Keratinocyte (primary cell): Measurements from ENCODE around the gene LRP3. TPM values are rescaled to one million over a fixed set of nuclear protein-coding genes. Genes with fewer than 3 reads are reported as not detected.
A peak's percentile ranks its signal among the peaks of the same experiment; 100 is the strongest.

Experiments
- DNase-seq: peaks from one replicate; pipeline ENCODE4 v3.0.0-alpha.2; 2011; ENCODE audit warnings: low read depth, missing footprints, low spot score
- FAIRE-seq: peaks from 2 replicates; lab custom pipeline; 2011; peaks lifted over from hg19 to GRCh38; lab: Jason Lieb, UNC
- H2AFZ ChIP-seq: 2 replicates; pipeline ENCODE4 v1.6.0; 2012; ENCODE audit warnings: low read length, control low read depth, inconsistent platforms; ENCODE audit not compliant: control insufficient read depth
- H3K27ac ChIP-seq: 2 replicates; pipeline ENCODE4 v1.5.1; 2011; ENCODE audit warnings: low read length; ENCODE audit not compliant: control insufficient read depth, insufficient read depth
- H3K27me3 ChIP-seq: 3 replicates; pipeline ENCODE4 v1.6.0; 2011; ENCODE audit warnings: low read length; ENCODE audit not compliant: control insufficient read depth, insufficient read depth; ENCODE audit errors: extremely low read depth
- H3K36me3 ChIP-seq, 2 experiments: 2 replicates in 1 of 2; 3 replicates in 1 of 2; pipeline ENCODE4 v1.5.1; 2011; ENCODE audit warnings: low read length in 2 of 2, mild to moderate bottlenecking in 1 of 2; ENCODE audit not compliant: control insufficient read depth in 2 of 2, insufficient read depth in 2 of 2; ENCODE audit errors: extremely low read depth in 1 of 2
- H3K4me1 ChIP-seq: 3 replicates; pipeline ENCODE4 v1.5.1; 2011; ENCODE audit warnings: low read length; ENCODE audit not compliant: control insufficient read depth, insufficient read depth; ENCODE audit errors: extremely low read depth
- H3K4me2 ChIP-seq: 3 replicates; pipeline ENCODE4 v1.6.0; 2011; ENCODE audit warnings: low read depth, low read length; ENCODE audit not compliant: control insufficient read depth, insufficient read depth; ENCODE audit errors: extremely low read depth
- H3K4me3 ChIP-seq, 3 experiments: fragments of 200-600 bp in 1 of 3; sonication (generic) in 1 of 3; 2 replicates in 2 of 3; 3 replicates in 1 of 3; pipeline ENCODE4 v1.5.1; 2011 to 2016; ENCODE audit warnings: low read length in 3 of 3, mild to moderate bottlenecking in 3 of 3, control low read depth in 2 of 3, inconsistent platforms in 1 of 3, low read depth in 1 of 3, mixed read lengths in 1 of 3, mixed run types in 1 of 3, moderate library complexity in 1 of 3; ENCODE audit not compliant: control insufficient read depth in 2 of 3, insufficient read depth in 2 of 3; ENCODE audit errors: extremely low read depth in 1 of 3
- H3K79me2 ChIP-seq: 2 replicates; pipeline ENCODE4 v1.6.0; 2012; ENCODE audit warnings: low read length; ENCODE audit not compliant: control insufficient read depth, insufficient read depth
- H3K9ac ChIP-seq: 3 replicates; pipeline ENCODE4 v1.6.0; 2011; ENCODE audit warnings: low read length; ENCODE audit not compliant: control insufficient read depth, insufficient read depth; ENCODE audit errors: extremely low read depth
- H3K9me1 ChIP-seq: 3 replicates; pipeline ENCODE4 v1.6.0; 2011; ENCODE audit warnings: low read length; ENCODE audit not compliant: control insufficient read depth, insufficient read depth; ENCODE audit errors: extremely low read depth
- H3K9me3 ChIP-seq: 2 replicates; pipeline ENCODE4 v1.5.1; 2012; ENCODE audit warnings: low read depth, low read length; ENCODE audit not compliant: control insufficient read depth
- H4K20me1 ChIP-seq: 3 replicates; pipeline ENCODE4 v1.6.0; 2011; ENCODE audit warnings: low read length; ENCODE audit not compliant: control insufficient read depth, insufficient read depth; ENCODE audit errors: extremely low read depth
- EZH2 ChIP-seq: IDR thresholded peaks from one replicate; pipeline ENCODE4 v1.6.1; 2012; ENCODE audit warnings: inconsistent platforms, mild to moderate bottlenecking, low read length, moderate library complexity
- dilution Hi-C: fragments of 300-500 bp; cut with MboI; formaldehyde crosslinking; loops from one replicate; pipeline ENCODE4 v1.7.0; 2020; ENCODE audit warnings: low sequenced_read_pairs; ENCODE audit not compliant: extremely low pct_ligation_motif_present
- polyA plus RNA-seq, 5 experiments: library from polyadenylated mRNA; depleted of rRNA in 3 of 5; stranded (reverse) in 3 of 5; stranded (forward) in 1 of 5; unstranded in 1 of 5; fragments of >200 nt; gene quantifications; 1 replicate in 1 of 5; 2 replicates in 3 of 5; 3 replicates in 1 of 5; pipeline versions ENCODE4 v1.2.1 to v1.2.3, GENCODE V29; 2011 to 2012; ENCODE audit warnings: missing spikeins in 2 of 5, low read depth in 1 of 5, low replicate concordance in 1 of 5
- TF ChIP-seq, protein P1 (sequence below), 3 experiments: IDR thresholded peaks in 1 of 3; conservative IDR thresholded peaks in 1 of 3; optimal IDR thresholded peaks in 1 of 3; 2 replicates in 2 of 3; 3 replicates in 1 of 3; pipeline versions ENCODE3 to v1.5.1; 2011; ENCODE audit warnings: low read length in 3 of 3, mild to moderate bottlenecking in 3 of 3, moderate library complexity in 2 of 3, control low read depth in 1 of 3, inconsistent platforms in 1 of 3; ENCODE audit not compliant: insufficient read depth in 2 of 3; ENCODE audit errors: extremely low read depth in 1 of 3

The LRP3 gene
- polyA plus RNA-seq, 1 donor (not counting 4 experiments of a cell fraction or from before 2014, with no cell fraction given), result 5.0 TPM

DNA sequence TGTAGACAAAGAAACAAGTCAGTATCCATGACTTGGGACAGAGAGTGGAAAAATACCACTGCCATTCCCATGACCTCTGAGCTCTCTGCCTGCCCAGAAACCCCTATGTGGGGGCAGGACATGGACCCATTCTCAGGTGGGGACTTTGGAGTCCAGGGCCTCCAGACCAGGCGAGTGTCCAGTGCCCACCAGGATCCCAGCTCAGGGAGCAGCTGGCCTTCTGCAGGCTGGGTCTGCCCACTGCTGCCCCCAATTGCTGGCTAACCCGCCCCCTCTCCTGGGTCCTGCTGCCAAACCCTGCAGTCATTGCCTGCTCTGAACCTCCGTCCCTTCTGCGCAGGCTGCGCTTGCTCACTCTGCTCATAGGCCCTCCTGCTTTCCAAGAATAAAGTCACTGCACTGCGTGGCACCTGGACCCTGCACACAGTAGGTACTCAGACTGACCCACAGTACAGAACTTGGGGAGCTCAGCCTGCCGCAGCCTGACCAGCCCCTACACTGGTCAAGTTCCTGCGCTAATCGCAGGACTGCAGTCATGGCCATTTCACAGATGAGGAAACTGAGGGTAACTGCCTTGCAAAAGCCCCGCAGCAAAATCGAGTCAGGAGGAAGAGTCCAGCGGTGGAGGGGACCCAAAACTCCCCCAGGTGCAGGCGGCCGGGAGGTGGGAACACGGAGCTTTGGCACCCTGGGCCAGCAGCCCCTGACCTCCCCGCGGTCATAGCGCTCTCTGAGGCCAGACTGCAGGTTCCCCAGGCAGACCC, 30.7 kb downstream of the LRP3 start:
- peaks cover 50% of the 10 kb centered on the region for H3K27me3 ChIP-seq
- H3K4me1 ChIP-seq, result no peaks in the 10 kb centered on the region
- H4K20me1 ChIP-seq, result no peaks in the 10 kb centered on the region
- peaks cover 2% of the 10 kb centered on the region for H3K9me3 ChIP-seq
- FAIRE-seq, result no peak
- H3K4me3 ChIP-seq, result no peak overlapping the region
- no peak for DNase-seq
- H3K36me3 ChIP-seq, result no peaks in the 10 kb centered on the region
- dilution Hi-C loops, result no loop called here
- peak; percentile 91 for TF ChIP-seq EZH2
- TF ChIP-seq, protein P1, sequence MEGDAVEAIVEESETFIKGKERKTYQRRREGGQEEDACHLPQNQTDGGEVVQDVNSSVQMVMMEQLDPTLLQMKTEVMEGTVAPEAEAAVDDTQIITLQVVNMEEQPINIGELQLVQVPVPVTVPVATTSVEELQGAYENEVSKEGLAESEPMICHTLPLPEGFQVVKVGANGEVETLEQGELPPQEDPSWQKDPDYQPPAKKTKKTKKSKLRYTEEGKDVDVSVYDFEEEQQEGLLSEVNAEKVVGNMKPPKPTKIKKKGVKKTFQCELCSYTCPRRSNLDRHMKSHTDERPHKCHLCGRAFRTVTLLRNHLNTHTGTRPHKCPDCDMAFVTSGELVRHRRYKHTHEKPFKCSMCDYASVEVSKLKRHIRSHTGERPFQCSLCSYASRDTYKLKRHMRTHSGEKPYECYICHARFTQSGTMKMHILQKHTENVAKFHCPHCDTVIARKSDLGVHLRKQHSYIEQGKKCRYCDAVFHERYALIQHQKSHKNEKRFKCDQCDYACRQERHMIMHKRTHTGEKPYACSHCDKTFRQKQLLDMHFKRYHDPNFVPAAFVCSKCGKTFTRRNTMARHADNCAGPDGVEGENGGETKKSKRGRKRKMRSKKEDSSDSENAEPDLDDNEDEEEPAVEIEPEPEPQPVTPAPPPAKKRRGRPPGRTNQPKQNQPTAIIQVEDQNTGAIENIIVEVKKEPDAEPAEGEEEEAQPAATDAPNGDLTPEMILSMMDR (optimal IDR thresholded peaks at IDR 0.05 in 1 of 3, IDR thresholded peaks at IDR 0.05 in 1 of 3, conservative IDR thresholded peaks at IDR 0.05 in 1 of 3; ENCODE audit: extremely low read depth in 1 of 3, insufficient read depth in 2 of 3, low read length in 3 of 3), result no peak
- no peaks in the 10 kb centered on the region for H3K79me2 ChIP-seq
- no peak overlapping the region for H3K9ac ChIP-seq
- no peak overlapping the region for H3K27ac ChIP-seq
- no peaks in the 10 kb centered on the region for H3K9me1 ChIP-seq
- no peak overlapping the region for H2AFZ ChIP-seq
- H3K4me2 ChIP-seq, result no peak overlapping the region

DNA sequence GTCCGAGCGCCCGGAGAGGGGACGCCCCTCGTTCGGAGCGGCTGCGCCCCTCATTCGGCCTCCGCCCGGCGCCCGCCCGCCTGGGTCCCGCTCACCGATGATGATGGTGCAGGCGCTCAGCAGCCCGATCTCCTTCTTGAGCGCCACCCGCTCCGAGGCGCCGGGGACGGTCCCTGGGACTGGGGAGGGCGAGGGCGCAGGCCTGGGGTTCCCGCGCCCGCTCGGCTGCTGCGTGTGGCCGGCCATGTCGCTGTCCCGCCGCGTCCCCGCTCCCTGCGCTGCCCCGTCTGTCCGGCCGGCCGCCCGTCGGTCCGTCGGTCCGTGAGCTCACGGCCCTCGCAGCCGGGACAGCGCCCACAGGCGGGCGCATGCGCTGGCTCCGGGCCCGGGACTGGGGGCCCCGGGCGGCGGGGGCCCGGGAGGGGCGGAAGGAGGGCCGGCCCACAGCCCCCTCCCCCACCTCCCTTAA, 31.4 kb downstream of the LRP3 start, which contains the start of gene SLC7A10:
Gene SLC7A10 (minus strand): TSS at position 393 of the 469 bp plus-strand sequence. CDS start 147 bp downstream, at position 246.
- FAIRE-seq (no peak), DNase-seq (no peak)
- Histone ChIP-seq H3K27ac (no peak within 1 kb of the TSS), H3K36me3 (no peaks in the 10 kb centered on the region), H3K9me1 (no peaks in the 10 kb centered on the region), H3K9me3 (peaks cover 2% of the 10 kb centered on the region), H3K4me2 (peak within 1 kb of the TSS; percentile 16), H4K20me1 (no peaks in the 10 kb centered on the region), H3K79me2 (no peaks in the 10 kb centered on the region), H3K4me1 (no peaks in the 10 kb centered on the region), H3K9ac (no peak within 1 kb of the TSS), H3K4me3 (peak within 1 kb of the TSS in 1 of 3 experiments; percentile 4), H2AFZ (no peak within 1 kb of the TSS), H3K27me3 (peaks cover 50% of the 10 kb centered on the region)
- TF ChIP-seq, protein P1 (optimal IDR thresholded peaks at IDR 0.05 in 1 of 3, IDR thresholded peaks at IDR 0.05 in 1 of 3, conservative IDR thresholded peaks at IDR 0.05 in 1 of 3; ENCODE audit: extremely low read depth in 1 of 3, insufficient read depth in 2 of 3, low read length in 3 of 3), result no peak
- TF ChIP-seq EZH2, result no peak
- dilution Hi-C loops, result no loop called here
